DOHH2 (cell line): ENCODE results near the gene SYNE1.

Experiments
- CTCF ChIP-seq: fragments of 200-600 bp; sonication (generic); IDR thresholded peaks from one replicate; pipeline ENCODE4 v1.5.1; 2014; ENCODE audit warnings: antibody characterized with exemption, mild to moderate bottlenecking, low read depth, low read length; ENCODE audit not compliant: poor library complexity, severe bottlenecking
- EZH2phosphoT487 ChIP-seq: fragments of 200-600 bp; sonication (generic); IDR thresholded peaks from 2 replicates; pipeline ENCODE4 v1.6.1; 2017; ENCODE audit warnings: borderline replicate concordance, mild to moderate bottlenecking, antibody characterized with exemption, low read length, moderate library complexity, mixed read lengths

- TF ChIP-seq CTCF (no peak), EZH2phosphoT487 (no peak)
Measured at GRCh38 chr6:152207915-152208714, 429.0 kb downstream of the SYNE1 start.
